MCF 10A (cell line): ENCODE data around the gene SLC25A46. TPM values are rescaled to one million over a fixed set of nuclear protein-coding genes. Genes with fewer than 3 reads are reported as not detected.

Experiments
- BruUV-seq: library from RNA; stranded (reverse); fragments of 400-500 nt; replicated peaks from 2 replicates; lab custom pipeline; 2021; lab: Mats Ljungman, UMichigan
- CTCF ChIA-PET: fragments of 300-600 bp; sonication (Branson Sonifier 250); formaldehyde crosslinking; extraction: SDS; loops from one replicate; lab custom pipeline; 2021; ENCODE audit warnings: antibody characterized with exemption, inconsistent platforms; lab: Yijun Ruan, JAX
- POLR2A ChIA-PET: fragments of 300-600, 350-650 bp; sonication (Branson Sonifier 250); formaldehyde crosslinking; extraction: SDS; loops from one replicate; lab custom pipeline; 2020; ENCODE audit warnings: antibody characterized with exemption, inconsistent platforms; lab: Yijun Ruan, JAX
- DNase-seq: peaks from one replicate; pipeline ENCODE4 v3.0.0-alpha.2; 2018; ENCODE audit not compliant: unreplicated experiment
- H3K27ac Mint-ChIP-seq: one replicate; pipeline ENCODE4 v1.8.0; 2022; ENCODE audit warnings: mild to moderate bottlenecking, low read depth, mixed read lengths; ENCODE audit not compliant: unreplicated experiment
- H3K27me3 Mint-ChIP-seq: one replicate; pipeline ENCODE4 v1.8.0; 2022; ENCODE audit warnings: mixed read lengths; ENCODE audit not compliant: insufficient read depth, unreplicated experiment
- H3K36me3 Mint-ChIP-seq: one replicate; pipeline ENCODE4 v1.8.0; 2022; ENCODE audit warnings: mild to moderate bottlenecking, moderate library complexity, mixed read lengths; ENCODE audit not compliant: insufficient read depth, unreplicated experiment
- H3K4me1 Mint-ChIP-seq: one replicate; pipeline ENCODE4 v1.8.0; 2022; ENCODE audit warnings: mixed read lengths; ENCODE audit not compliant: insufficient read depth, unreplicated experiment
- H3K4me3 Mint-ChIP-seq: one replicate; pipeline ENCODE4 v1.8.0; 2022; ENCODE audit warnings: mild to moderate bottlenecking, moderate library complexity, mixed read lengths; ENCODE audit not compliant: unreplicated experiment
- H3K9me3 Mint-ChIP-seq: one replicate; pipeline ENCODE4 v1.8.0; 2022; ENCODE audit warnings: mixed read lengths; ENCODE audit not compliant: unreplicated experiment
- intact Hi-C: fragments of 100-400 bp; cut with micrococcal nuclease; formaldehyde crosslinking; loops from 2 replicates; pipeline ENCODE4 v1.14.1; 2022
- total RNA-seq: library from RNA; stranded (reverse); gene quantifications from 2 replicates; pipeline ENCODE4 v1.2.3, GENCODE V29; 2022
- TF ChIP-seq, protein P1 (sequence below): fragments of 200-600 bp; IDR thresholded peaks from one replicate; pipeline ENCODE4 v1.8.0; 2022; ENCODE audit warnings: antibody characterized with exemption, mild to moderate bottlenecking; ENCODE audit not compliant: unreplicated experiment

The SLC25A46 gene
- total RNA-seq, 1 experiment from 2014 or later, result 42.5 TPM

DNA sequence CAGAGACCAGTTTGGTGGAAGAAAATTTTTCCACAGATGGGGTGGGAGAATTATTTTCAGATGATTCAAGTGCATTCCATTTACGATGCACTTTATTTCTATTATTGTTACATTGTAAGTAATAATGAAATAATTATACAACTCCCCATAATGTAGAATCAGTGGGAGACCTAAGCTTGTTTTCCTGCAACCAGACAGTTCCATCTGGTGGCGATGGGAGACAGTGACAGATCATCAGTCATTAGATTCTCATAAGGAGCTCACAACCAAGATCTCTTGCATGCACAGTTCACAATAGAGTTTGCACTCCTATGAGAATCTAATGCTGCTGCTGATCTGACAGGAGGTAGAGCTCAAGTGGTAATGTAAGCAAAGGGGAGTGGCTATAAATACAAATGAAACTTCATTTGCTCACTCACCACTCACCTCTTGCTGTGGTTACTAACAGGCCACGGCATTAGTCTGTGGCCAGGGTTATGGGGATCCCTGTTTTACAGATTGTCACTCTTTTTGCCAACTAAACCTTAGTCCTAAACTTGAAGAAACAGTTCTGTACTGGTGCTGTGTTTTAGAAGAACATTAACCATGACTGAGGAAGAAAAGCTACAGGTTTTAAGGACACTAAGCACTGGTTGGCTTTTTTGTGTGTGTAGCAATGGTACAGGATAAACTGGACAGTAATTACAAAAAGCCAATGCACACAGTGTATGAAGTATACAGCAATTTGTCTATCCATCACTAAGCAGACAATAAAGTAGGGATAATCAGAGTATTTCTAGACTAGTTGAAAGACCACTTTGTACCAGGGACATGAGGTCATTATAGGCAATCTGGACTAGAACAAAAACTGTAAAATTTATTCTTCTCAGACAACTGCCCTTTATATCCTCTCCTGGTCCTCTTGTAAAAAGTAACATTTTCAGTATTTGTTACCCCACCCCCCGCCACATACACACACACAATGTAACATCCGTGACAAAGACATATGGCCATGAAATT is 22.3 kb upstream of the SLC25A46 start:
- H3K4me1 Mint-ChIP-seq, result peaks cover 5% of the 10 kb centered on the region
- H3K27me3 Mint-ChIP-seq, result no peaks in the 10 kb centered on the region
- ChIA-PET CTCF (interaction anchor here (0.5 to 1.3 kb wide), 5 partner anchors 10 to 246 kb away, joined by 3 to 5 read pairs (median 3); no protein-coding TSS in a partner anchor), POLR2A (interaction anchor here (0.6 kb wide), 1 partner anchor 248 kb away, joined by 3 read pairs; no protein-coding TSS in a partner anchor)
- H3K36me3 Mint-ChIP-seq, result peaks cover 3% of the 10 kb centered on the region
- TF ChIP-seq, protein P1, sequence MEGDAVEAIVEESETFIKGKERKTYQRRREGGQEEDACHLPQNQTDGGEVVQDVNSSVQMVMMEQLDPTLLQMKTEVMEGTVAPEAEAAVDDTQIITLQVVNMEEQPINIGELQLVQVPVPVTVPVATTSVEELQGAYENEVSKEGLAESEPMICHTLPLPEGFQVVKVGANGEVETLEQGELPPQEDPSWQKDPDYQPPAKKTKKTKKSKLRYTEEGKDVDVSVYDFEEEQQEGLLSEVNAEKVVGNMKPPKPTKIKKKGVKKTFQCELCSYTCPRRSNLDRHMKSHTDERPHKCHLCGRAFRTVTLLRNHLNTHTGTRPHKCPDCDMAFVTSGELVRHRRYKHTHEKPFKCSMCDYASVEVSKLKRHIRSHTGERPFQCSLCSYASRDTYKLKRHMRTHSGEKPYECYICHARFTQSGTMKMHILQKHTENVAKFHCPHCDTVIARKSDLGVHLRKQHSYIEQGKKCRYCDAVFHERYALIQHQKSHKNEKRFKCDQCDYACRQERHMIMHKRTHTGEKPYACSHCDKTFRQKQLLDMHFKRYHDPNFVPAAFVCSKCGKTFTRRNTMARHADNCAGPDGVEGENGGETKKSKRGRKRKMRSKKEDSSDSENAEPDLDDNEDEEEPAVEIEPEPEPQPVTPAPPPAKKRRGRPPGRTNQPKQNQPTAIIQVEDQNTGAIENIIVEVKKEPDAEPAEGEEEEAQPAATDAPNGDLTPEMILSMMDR, result no peak
- intact Hi-C loops, result loop anchor here (10.0 kb wide), 1 partner anchor 272 kb away; no protein-coding TSS in a partner anchor
- no peak for DNase-seq
- no TSS peak for BruUV-seq
- H3K9me3 Mint-ChIP-seq, result no peaks in the 10 kb centered on the region
- H3K4me3 Mint-ChIP-seq, result no peak overlapping the region
- no peak overlapping the region for H3K27ac Mint-ChIP-seq

DNA sequence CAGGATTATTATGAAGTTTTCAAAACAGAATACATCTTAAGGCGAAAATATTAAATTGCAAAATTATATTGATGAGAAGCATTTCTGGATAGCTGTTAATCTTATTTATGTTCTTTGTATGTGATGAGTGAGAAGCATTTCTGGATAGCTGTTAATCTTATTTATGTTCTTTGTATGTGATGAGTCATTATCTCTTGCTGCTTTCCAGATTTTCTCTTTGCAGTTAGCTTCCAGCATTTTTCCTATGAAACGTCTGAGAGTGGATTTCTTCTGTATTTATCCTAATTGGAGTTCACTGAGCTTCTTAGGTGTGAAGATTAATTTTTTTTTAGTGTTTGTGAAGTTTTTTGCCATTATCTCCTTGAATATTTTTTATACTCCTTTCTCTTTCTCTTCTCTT is 20.5 kb upstream of the SLC25A46 start:
- ChIA-PET POLR2A (no interaction called here), CTCF (no interaction called here)
- intact Hi-C loops, result loop anchor here (10.0 kb wide), 1 partner anchor 274 kb away; no protein-coding TSS in a partner anchor
- H3K27ac Mint-ChIP-seq, result no peak overlapping the region
- H3K4me3 Mint-ChIP-seq, result no peak overlapping the region
- TF ChIP-seq, protein P1, result no peak
- no peaks in the 10 kb centered on the region for H3K27me3 Mint-ChIP-seq
- no peak for DNase-seq
- no peaks in the 10 kb centered on the region for H3K36me3 Mint-ChIP-seq
- BruUV-seq, result no TSS peak
- peaks cover 5% of the 10 kb centered on the region for H3K4me1 Mint-ChIP-seq
- H3K9me3 Mint-ChIP-seq, result no peaks in the 10 kb centered on the region

DNA sequence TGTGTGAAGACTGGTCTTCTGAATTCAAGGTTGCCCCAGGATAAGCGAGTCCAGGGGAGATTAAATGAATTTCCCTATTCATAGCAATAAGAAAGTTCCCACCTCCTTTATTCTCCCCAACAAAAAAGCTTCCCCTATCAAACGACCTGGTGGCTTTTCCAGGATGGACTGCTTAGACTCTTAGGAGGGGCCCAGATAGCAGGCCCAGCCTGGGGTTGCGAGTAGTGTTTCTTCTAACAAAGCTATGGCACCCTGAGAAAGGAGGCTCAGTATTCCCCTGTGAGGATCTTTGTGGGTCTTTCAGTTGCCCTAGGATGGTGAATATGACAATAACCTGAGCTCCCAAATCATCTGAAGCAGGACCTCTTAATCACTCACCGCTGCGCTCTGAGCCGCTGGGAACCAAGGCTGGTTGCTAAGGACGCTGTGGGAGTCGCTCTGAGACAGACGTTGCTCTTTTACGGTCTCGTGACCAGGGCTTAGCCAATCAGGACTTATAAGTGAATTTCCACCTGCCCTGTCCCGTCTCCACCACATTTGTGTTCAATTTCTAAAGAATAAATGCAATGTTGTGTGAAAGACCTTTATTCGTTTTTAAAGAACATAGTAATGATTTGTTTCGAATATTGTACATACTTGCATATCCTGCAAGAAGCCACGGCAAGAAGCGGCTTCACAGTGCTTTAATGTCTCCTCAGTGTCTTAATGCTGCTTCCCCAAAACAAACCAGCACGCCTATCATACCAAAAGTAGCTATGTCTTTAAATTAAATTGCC is 12.4 kb upstream of the SLC25A46 start, which contains the start of gene TMEM232:
TMEM232 (minus strand) TSS at position 423 of the 776 bp plus-strand sequence. CDS start 59,319 bp downstream, outside the sequence.
- ChIA-PET CTCF (interaction anchor here (0.6 kb wide), 2 partner anchors 244 to 399 kb away, joined by 3 read pairs; no protein-coding TSS in a partner anchor), POLR2A (interaction anchor here (3.2 kb wide), 1 partner anchor 12 kb away, joined by 15 read pairs; the partner anchor contains the start of gene SLC25A46)
- H3K36me3 Mint-ChIP-seq, result no peaks in the 10 kb centered on the region
- BruUV-seq, result no TSS peak
- peak within 1 kb of the TSS; percentile 70 for H3K4me3 Mint-ChIP-seq
- peaks cover 5% of the 10 kb centered on the region for H3K4me1 Mint-ChIP-seq
- TF ChIP-seq, protein P1, result no peak
- no peaks in the 10 kb centered on the region for H3K27me3 Mint-ChIP-seq
- H3K27ac Mint-ChIP-seq, result no peak within 1 kb of the TSS
- no peaks in the 10 kb centered on the region for H3K9me3 Mint-ChIP-seq
- intact Hi-C loops, result no loop called here
- DNase-seq, result no peak
